GM12872 (cell line): ENCODE data around the gene CBLN3.
A peak's percentile ranks its signal among the peaks of the same experiment; 100 is the strongest.

Experiments
- TF ChIP-seq, protein P1 (sequence below): IDR thresholded peaks from 3 replicates; pipeline ENCODE4 v1.5.1; 2011; ENCODE audit warnings: low read depth, mild to moderate bottlenecking, low read length, moderate library complexity; ENCODE audit not compliant: insufficient read depth

Gene CBLN3

GRCh38 chr14:24416932-24417619, 12.4 kb downstream of the CBLN3 start:
- TF ChIP-seq, protein P1, sequence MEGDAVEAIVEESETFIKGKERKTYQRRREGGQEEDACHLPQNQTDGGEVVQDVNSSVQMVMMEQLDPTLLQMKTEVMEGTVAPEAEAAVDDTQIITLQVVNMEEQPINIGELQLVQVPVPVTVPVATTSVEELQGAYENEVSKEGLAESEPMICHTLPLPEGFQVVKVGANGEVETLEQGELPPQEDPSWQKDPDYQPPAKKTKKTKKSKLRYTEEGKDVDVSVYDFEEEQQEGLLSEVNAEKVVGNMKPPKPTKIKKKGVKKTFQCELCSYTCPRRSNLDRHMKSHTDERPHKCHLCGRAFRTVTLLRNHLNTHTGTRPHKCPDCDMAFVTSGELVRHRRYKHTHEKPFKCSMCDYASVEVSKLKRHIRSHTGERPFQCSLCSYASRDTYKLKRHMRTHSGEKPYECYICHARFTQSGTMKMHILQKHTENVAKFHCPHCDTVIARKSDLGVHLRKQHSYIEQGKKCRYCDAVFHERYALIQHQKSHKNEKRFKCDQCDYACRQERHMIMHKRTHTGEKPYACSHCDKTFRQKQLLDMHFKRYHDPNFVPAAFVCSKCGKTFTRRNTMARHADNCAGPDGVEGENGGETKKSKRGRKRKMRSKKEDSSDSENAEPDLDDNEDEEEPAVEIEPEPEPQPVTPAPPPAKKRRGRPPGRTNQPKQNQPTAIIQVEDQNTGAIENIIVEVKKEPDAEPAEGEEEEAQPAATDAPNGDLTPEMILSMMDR, result no peak

DNA sequence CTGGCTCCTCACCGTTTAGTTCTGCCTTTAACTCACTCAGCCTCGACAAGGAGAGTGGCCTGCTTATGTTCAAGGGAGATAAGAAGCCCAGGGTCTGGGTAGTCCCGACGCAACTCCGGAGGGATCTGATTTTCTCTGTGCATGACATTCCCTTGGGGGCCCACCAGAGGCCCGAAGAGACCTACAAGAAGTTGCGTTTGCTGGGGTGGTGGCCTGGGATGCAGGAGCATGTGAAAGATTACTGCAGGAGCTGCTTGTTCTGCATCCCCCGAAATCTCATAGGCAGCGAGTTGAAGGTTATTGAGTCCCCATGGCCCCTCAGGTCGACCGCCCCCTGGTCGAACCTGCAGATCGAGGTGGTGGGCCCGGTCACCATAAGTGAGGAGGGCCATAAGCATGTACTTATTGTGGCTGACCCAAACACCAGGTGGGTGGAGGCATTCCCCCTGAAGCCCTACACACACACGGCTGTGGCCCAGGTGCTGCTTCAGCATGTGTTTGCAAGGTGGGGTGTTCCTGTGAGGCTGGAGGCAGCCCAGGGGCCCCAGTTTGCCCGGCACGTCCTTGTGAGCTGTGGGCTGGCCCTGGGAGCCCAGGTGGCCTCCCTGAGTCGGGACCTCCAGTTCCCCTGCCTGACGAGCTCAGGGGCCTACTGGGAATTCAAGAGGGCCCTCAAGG, 13.1 kb downstream of the CBLN3 start:
- TF ChIP-seq, protein P1, result no peak

DNA sequence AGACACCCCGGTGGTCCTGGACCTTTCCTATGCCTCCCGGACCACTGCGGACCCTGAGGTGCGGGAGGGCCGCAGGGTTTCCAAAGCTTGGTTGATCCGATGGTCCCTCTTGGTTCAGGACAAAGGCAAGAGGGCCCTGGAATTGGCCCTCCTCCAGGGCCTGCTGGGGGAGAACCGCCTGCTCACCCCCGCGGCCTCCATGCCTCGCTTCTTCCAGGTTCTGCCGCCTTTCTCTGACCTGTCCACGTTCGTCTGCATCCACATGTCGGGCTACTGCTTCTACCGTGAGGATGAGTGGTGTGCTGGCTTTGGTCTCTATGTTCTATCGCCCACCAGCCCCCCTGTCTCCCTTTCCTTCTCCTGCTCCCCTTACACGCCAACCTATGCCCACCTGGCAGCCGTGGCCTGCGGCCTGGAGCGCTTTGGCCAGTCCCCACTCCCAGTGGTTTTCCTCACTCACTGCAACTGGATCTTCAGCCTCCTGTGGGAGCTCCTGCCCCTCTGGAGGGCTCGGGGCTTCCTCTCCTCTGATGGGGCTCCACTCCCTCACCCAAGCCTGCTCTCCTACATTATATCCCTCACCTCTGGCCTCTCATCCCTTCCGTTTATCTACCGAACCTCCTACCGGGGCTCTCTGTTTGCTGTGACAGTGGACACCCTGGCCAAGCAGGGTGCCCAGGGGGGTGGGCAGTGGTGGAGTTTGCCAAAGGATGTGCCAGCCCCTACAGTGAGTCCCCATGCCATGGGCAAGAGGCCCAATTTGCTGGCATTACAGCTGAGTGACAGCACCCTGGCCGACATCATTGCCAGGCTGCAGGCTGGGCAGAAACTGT, 13.8 kb downstream of the CBLN3 start:
- TF ChIP-seq, protein P1, result no peak

GRCh38 chr14:24414732-24415420, 14.6 kb downstream of the CBLN3 start:
- TF ChIP-seq, protein P1, result no peak

DNA sequence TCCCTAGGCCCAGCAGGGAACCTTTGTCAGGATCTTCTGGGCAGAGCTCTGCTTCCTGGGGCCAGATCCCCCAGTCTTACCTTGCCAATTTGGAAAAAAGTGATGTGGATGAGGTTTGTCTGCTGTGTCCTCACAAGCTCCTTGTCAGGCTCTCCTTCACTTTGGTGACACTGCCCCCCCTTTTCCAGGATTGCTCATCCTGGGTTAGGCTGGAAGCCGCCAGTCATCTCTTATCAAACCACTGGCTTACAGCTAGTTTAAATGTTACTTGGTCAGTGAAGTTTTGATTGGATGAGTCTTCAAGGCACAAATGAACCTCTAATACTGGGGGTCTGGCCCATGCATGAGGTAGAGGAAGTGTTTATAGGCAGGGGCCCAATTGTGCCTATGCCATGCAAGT, 15.4 kb downstream of the CBLN3 start:
- TF ChIP-seq, protein P1, result no peak

- TF ChIP-seq, protein P1, result peak; percentile 77
Measured at GRCh38 chr14:24411443-24412389, 17.8 kb downstream of the CBLN3 start.
